GM21423 (cell line): ENCODE measurements around the gene CLSTN2.

Source experiments
- ATAC-seq: cut with Tn5 transposase; IDR thresholded peaks from one replicate; pipeline ENCODE4 v1.9.1; 2021; ENCODE audit warnings: mild to moderate bottlenecking, moderate library complexity; ENCODE audit not compliant: unreplicated experiment

CLSTN2 gene

DNA sequence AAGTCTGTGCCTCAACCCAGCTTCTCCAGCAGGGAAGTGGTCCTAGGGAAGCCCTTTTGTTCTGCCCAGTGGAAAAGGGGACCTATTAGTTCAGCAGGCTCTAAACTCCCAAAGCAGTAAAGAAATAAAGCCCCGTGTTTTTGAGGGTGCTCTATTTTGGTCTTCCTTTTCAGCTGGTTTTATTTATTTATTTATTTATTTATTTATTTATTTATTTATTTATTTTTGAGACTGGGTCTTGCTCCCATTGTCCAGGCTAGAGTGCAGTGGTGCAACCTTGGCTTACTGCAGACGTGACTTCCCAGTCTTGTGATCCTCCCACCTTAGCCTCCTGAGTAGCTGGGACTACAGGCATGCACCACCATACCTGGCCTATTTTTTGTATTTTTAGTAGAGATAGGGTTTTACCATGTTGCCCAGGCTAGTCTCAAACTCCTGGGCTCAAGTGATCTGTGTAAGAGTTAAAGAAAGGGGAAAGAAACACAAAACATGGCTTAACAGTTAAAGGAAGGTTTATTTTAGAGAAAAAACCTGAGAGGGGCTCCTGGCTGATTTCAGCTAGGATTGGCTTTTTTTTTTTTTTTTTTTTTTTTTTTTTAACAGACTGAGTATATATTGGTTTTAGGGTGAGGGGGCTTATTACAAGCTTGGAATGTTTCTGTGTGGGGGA lies 154.6 kb downstream of the CLSTN2 start:
- no peak for ATAC-seq

DNA sequence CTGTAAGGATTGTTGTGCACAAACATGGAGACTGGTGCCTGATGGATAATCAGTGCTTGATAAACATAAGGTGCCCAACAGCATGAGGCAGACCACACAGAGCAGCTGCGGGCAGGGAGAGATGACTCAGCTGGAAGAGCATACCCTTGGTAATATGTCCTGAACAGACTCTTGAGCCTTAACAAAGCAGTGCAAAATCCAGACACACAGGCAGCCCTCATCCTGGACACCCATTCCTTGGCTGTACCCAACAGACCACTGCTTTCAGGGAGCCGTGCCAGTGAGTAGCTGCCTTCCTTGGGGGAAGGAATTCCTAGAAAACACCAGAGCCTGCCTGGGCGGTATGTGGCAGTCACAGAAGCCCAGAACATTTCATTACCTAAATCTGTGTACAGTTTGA lies 156.2 kb downstream of the CLSTN2 start:
- no peak for ATAC-seq

- no peak for ATAC-seq
These were observed 158.0 kb downstream of the CLSTN2 start for GRCh38 chr3:140092848-140093536.

GRCh38 chr3:140093742-140094141 lies 158.8 kb downstream of the CLSTN2 start:
- no peak for ATAC-seq

DNA sequence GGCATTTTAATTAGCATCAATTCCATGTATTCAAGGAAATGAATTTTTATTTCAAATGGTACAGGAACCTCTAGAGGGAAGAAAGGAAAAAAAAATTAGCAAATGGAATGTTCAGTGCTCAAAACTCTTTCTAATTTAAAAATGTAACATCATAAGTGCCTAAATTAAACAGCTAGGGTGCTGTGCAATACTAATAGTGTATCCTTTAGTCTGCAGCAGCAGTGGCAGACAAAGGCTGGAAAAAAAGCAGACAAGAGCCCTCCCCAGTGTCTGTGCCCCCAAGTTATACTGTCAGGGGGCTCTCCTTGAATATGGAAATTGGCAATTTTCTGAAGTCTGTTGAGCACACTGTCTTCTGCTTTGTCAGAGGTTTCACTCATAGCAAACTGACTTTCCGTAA lies 159.5 kb downstream of the CLSTN2 start:
- no peak for ATAC-seq

DNA sequence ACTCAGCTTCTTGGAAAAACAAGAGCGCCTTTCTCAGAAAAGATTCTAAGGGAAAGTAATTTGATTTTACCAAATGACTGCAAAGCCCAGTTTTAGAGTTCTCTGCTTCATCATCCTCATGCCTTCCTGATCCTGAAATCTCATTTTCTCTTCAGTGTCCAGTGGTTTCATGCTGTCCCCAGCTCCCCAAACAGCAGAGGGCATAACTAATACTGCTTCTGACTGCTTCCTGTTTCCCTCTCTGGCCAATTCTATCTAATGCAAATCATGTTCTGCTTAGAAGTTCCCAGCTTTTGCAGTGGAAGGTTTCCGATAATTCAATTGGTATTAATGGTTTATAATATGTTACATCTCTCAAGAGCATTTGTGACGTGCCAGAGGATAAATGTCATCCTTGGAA lies 161.1 kb downstream of the CLSTN2 start:
- ATAC-seq, result no peak

GRCh38 chr3:140097874-140098635 lies 163.1 kb downstream of the CLSTN2 start:
- no peak for ATAC-seq

DNA sequence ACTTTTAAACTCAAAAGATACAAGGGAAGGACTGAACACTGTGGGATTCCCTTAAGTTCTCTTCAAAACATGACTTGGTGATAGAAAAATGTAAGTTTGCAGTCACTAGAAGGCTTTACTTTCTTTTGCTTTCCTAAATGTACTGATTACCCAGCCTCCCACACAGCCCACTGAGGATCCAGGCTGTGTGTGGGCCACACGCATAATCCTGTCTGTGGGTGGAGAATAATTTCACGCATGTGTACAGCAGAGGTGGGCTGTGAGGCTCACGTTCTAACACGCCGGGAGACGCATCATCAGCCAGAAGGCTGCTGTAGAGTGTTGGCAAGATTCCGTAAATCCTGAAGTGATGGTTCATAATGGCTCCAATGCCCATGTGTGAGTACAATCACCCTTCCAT lies 165.5 kb downstream of the CLSTN2 start:
- no peak for ATAC-seq

DNA sequence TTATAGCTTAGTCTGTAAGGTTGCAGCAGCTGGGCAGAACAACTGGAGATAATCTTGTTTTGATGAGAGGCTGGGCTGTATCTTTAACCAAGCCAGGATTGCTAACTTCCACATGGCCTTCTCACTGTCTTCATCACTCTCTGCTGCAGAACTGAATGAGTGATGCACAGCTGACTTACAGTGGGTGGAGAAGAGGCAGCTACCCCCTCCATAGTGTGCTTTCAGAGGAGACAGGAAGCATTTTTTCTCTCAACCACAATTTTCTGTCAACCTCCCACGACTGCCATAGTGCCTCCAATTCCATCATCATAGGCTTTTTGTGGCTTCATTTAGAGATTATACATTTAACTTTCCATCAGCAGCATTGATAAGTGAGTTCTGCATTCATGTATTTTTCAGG lies 168.2 kb downstream of the CLSTN2 start:
- no peak for ATAC-seq

DNA sequence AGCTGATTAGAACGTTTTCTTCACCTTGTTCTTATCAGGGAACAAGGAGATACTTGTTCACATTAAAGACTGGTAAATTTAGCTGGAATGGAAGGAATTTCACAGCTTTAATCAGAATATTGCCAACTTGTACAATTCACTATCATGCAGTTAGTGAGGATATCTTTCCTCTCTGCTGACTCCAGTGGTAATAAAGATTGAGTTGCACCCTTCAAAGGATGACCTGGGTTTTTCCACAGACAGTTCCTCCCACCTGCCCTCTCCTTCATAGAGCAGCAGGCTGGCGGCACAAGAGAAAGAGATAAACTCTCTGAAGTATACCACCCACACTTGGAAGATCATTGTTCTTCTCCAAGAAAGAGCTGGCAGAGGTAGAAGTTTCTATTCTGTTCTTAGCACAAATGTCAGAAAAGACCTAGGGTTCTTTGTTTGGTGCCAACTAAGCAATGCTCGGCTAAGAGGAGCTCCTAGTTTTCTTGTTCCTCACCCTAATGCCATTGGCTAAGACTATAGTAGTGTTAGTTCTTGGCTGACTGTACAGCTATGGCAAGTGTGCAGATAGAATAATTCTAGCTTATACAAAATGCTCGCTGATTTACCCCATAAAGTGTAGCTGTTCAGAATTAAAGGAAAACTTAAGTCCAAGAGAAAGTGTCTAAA lies 169.1 kb downstream of the CLSTN2 start:
- ATAC-seq, result no peak

DNA sequence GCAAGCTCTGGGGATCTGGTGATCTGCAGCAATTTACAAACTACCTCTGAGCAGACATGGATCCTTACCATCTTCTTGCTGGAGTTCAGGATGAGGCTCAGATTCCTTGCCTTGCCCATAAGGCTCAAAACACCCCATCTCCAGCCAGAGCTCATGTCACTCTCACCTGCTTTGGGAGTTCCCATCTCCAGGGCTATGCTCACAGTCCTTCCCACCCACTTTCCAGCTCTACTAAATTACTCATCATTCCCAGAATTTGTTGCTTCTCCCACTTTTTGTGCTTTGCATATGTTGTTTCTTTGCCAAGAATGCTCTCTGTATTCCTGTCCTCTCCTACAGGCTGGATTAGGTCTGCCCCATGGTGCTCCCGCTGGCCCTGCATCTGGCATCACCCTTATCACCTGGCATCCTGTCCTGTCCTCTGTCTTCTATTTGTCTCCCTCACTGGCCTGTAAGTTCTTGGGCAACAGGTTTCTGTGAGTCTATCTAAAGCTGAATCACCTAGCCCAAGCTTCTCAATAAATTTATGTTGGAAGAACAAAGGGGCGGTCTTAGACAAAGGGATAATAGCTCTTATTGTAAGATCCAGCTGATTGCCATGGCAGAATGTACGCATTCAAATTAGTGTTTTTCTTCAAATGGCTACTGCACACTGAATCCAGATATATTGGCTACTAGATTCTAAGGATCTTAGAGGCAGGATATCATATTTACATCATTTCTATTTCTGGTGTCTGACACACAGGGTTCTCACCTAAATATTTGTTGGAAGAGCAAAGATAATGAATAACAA lies 179.2 kb downstream of the CLSTN2 start:
- ATAC-seq, result no peak

- no peak for ATAC-seq
These were observed 179.8 kb downstream of the CLSTN2 start for GRCh38 chr3:140114789-140115080.

GRCh38 chr3:140117096-140117526 lies 182.1 kb downstream of the CLSTN2 start:
- no peak for ATAC-seq

GRCh38 chr3:140122183-140122582 lies 187.2 kb downstream of the CLSTN2 start:
- no peak for ATAC-seq

DNA sequence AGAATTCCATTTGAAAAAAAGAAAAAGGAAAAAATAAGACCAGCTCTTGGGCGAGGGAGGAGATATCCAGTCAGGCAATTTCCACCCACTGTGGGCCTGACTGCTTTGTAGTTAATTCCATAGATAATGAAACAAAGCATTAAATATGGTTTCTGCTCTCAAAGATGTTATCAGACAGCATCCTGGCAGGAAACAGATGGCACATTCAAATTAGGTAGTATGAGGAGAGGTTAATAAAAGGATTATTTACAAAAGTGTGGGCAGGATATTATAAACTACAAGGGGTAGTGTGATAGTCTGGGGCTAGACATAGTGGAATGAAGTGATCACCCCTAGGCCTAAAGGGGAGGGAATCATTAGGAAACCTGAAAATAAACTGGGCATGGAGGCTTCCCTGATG lies 193.2 kb downstream of the CLSTN2 start:
- ATAC-seq, result no peak

GRCh38 chr3:140128631-140129030 lies 193.6 kb downstream of the CLSTN2 start:
- no peak for ATAC-seq

GRCh38 chr3:140129768-140130284 lies 194.8 kb downstream of the CLSTN2 start:
- no peak for ATAC-seq

DNA sequence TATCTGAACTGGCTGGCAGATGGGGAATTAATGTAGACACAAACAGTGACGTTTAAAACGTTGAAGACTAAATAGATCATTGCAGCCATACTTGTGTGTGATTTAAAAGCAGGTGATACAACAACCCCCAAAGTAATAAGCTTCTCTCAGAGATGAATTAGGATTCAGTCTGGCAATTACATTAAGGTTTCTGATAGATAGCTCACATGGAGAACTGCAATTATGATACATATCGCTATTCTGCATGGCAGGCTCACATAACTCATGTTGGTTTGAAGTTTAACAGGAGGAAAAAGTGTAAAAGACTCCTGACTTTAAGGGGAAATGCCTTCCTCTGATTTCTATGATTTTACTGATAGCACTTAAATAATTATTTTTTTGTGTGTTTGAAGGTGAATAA lies 196.9 kb downstream of the CLSTN2 start:
- ATAC-seq, result no peak

- ATAC-seq, result no peak
These were observed 199.4 kb downstream of the CLSTN2 start for GRCh38 chr3:140134231-140134965.

DNA sequence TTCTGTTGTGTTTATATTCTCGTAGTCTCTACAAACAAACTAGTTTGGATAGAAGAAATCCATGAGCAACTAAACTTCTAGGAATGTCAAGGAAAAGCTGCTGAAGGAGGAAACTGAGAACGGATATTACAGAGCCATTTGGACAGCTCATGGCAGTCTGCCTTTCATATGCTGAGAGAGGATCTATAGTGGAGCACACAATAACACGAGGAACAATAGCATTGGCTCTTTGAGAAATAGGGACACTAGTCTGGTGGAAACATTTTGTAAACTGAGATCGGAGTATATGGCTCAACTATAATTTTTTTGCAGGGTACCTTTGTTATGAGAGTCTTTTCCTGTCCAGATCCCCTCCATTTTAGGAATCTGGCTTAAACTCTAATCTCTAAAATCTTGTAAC lies 200.5 kb downstream of the CLSTN2 start:
- no peak for ATAC-seq
